HG02798 (cell line): ENCODE measurements around the gene SPPL3.
"Not testable (repeated sequence)": the region's sequence is repeated elsewhere in the genome, so short reads cannot be mapped to it uniquely, and the experiment has no call there.

ENCODE experiments used
- ATAC-seq: cut with Tn5 transposase; IDR thresholded peaks from one replicate; pipeline ENCODE4 v1.9.1; 2021; ENCODE audit warnings: mild to moderate bottlenecking; ENCODE audit not compliant: unreplicated experiment, poor library complexity

Gene SPPL3

GRCh38 chr12:120921637-120922036, 17.5 kb upstream of the SPPL3 start:
- ATAC-seq, result no peak

GRCh38 chr12:120920178-120920577, 16.0 kb upstream of the SPPL3 start:
- no peak for ATAC-seq

- no peak for ATAC-seq
Measured at GRCh38 chr12:120917748-120918147, 13.6 kb upstream of the SPPL3 start.

GRCh38 chr12:120916561-120916960, 12.4 kb upstream of the SPPL3 start:
- ATAC-seq, result no peak

- no peak for ATAC-seq
Measured at GRCh38 chr12:120914794-120915193, 10.6 kb upstream of the SPPL3 start.

- ATAC-seq, result no peak
Measured at GRCh38 chr12:120909633-120910298, 5.6 kb upstream of the SPPL3 start.

GRCh38 chr12:120905856-120906384, 1.8 kb upstream of the SPPL3 start:
- no peak for ATAC-seq

- ATAC-seq, result peak; percentile 50
Measured at GRCh38 chr12:120903412-120904196, 554 bp downstream of the SPPL3 start.

- no peak for ATAC-seq
Measured at GRCh38 chr12:120902846-120903411, 1.2 kb downstream of the SPPL3 start.

GRCh38 chr12:120901818-120902217, 2.3 kb downstream of the SPPL3 start:
- ATAC-seq, result no peak

- not testable (repeated sequence) for ATAC-seq
Measured at GRCh38 chr12:120901101-120901500, 3.1 kb downstream of the SPPL3 start.

- no peak for ATAC-seq
Measured at GRCh38 chr12:120895532-120895931, 8.6 kb downstream of the SPPL3 start.

GRCh38 chr12:120892265-120892664, 11.9 kb downstream of the SPPL3 start:
- no peak for ATAC-seq

- ATAC-seq, result no peak
Measured at GRCh38 chr12:120890963-120891362, 13.2 kb downstream of the SPPL3 start.

- no peak for ATAC-seq
Measured at GRCh38 chr12:120887253-120888043, 16.7 kb downstream of the SPPL3 start.

GRCh38 chr12:120886199-120887018, 17.7 kb downstream of the SPPL3 start:
- peak; percentile 70 for ATAC-seq

GRCh38 chr12:120885521-120885920, 18.6 kb downstream of the SPPL3 start:
- ATAC-seq, result no peak

GRCh38 chr12:120884644-120885043, 19.5 kb downstream of the SPPL3 start:
- ATAC-seq, result no peak

GRCh38 chr12:120882055-120882555, 22.1 kb downstream of the SPPL3 start:
- no peak for ATAC-seq
